Parathyroid adenoma (tissue), 2 donors: Measurements from ENCODE around the gene SCP2.
"Not testable (repeated sequence)": the region's sequence is repeated elsewhere in the genome, so short reads cannot be mapped to it uniquely, and the experiment has no call there.

Experiments used
- H2AFZ ChIP-seq: fragments of 300-600 bp; sonication (generic); one replicate; pipeline ENCODE4 v1.7.0; 2017; ENCODE audit warnings: antibody characterized with exemption, mild to moderate bottlenecking
- H3K27ac ChIP-seq: fragments of 300-600 bp; sonication (generic); one replicate; pipeline ENCODE4 v1.7.0; 2017
- H3K27me3 ChIP-seq: fragments of 300-600 bp; sonication (generic); one replicate; pipeline ENCODE4 v1.7.0; 2017; ENCODE audit warnings: low read length; ENCODE audit not compliant: control insufficient read depth, insufficient read depth
- H3K36me3 ChIP-seq: fragments of 300-600 bp; sonication (generic); one replicate; pipeline ENCODE4 v1.7.0; 2017; ENCODE audit warnings: low read length; ENCODE audit not compliant: control insufficient read depth, insufficient read depth
- H3K4me1 ChIP-seq: fragments of 300-600 bp; sonication (generic); one replicate; pipeline ENCODE4 v1.7.0; 2017; ENCODE audit warnings: control low read depth
- H3K4me2 ChIP-seq: fragments of 300-600 bp; sonication (generic); one replicate; pipeline ENCODE4 v1.7.0; 2017; ENCODE audit warnings: low read length
- H3K4me3 ChIP-seq: fragments of 300-600 bp; sonication (generic); one replicate; pipeline ENCODE4 v1.7.0; 2017; ENCODE audit warnings: low read depth, low read length
- H3K79me2 ChIP-seq: fragments of 300-600 bp; sonication (generic); one replicate; pipeline ENCODE4 v1.7.0; 2017; ENCODE audit warnings: control low read depth
- H3K9ac ChIP-seq: fragments of 300-600 bp; sonication (generic); one replicate; pipeline ENCODE4 v1.7.0; 2017; ENCODE audit warnings: mild to moderate bottlenecking
- H3K9me3 ChIP-seq: fragments of 300-600 bp; sonication (generic); one replicate; pipeline ENCODE4 v1.7.0; 2017; ENCODE audit warnings: low read length; ENCODE audit not compliant: control insufficient read depth
- CTCF ChIP-seq: fragments of 300-600 bp; sonication (generic); IDR thresholded peaks from one replicate; pipeline ENCODE4 v1.7.0; 2017; ENCODE audit warnings: antibody characterized with exemption, mild to moderate bottlenecking
- donor health status: primary hyperparathyroidism.

Gene SCP2

GRCh38 chr1:52938183-52938451 is 11.0 kb downstream of the SCP2 start:
- H3K27ac ChIP-seq, result no peak overlapping the region
- no peaks in the 10 kb centered on the region for H3K36me3 ChIP-seq
- H3K9ac ChIP-seq, result no peak overlapping the region
- H3K27me3 ChIP-seq, result no peaks in the 10 kb centered on the region
- TF ChIP-seq CTCF, result no peak
- no peak overlapping the region for H3K4me3 ChIP-seq
- H3K9me3 ChIP-seq, result no peaks in the 10 kb centered on the region
- H2AFZ ChIP-seq, result no peak overlapping the region
- no peak overlapping the region for H3K4me2 ChIP-seq
- no peaks in the 10 kb centered on the region for H3K4me1 ChIP-seq
- H3K79me2 ChIP-seq, result no peaks in the 10 kb centered on the region

GRCh38 chr1:52943876-52944416 is 16.9 kb downstream of the SCP2 start:
- Histone ChIP-seq H3K4me2 (no peak overlapping the region), H3K9me3 (no peaks in the 10 kb centered on the region), H3K79me2 (no peaks in the 10 kb centered on the region), H3K27me3 (no peaks in the 10 kb centered on the region), H3K4me3 (no peak overlapping the region), H3K4me1 (no peaks in the 10 kb centered on the region), H3K27ac (no peak overlapping the region), H2AFZ (no peak overlapping the region), H3K9ac (no peak overlapping the region), H3K36me3 (no peaks in the 10 kb centered on the region)
- TF ChIP-seq CTCF, result no peak

- Histone ChIP-seq H3K36me3 (no peaks in the 10 kb centered on the region), H3K79me2 (no peaks in the 10 kb centered on the region), H3K4me3 (no peak overlapping the region), H2AFZ (no peak overlapping the region), H3K4me1 (no peaks in the 10 kb centered on the region), H3K27me3 (no peaks in the 10 kb centered on the region), H3K27ac (no peak overlapping the region), H3K9ac (no peak overlapping the region), H3K4me2 (no peak overlapping the region), H3K9me3 (no peaks in the 10 kb centered on the region)
- no peak for TF ChIP-seq CTCF
Observed at GRCh38 chr1:52944566-52944965, 17.5 kb downstream of the SCP2 start.

DNA sequence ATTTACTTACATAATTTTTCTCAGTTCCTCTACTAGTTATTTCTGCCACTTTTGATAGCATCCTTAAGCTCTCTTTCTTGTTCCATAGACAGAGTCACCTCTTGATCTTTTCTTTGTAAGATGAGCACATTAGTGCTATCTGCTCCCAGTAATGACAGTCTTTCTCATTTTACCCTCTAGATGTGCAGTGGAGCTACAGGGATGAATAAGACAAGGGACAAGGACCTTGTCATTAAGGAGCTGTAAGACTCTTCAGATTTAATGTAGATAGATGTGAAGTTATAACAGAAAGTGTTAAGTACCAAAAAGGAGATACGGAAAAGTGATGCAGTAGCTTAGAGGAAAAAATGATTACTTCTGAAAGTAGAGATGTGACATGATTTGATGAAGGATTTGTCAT is 20.4 kb downstream of the SCP2 start:
- Histone ChIP-seq H3K4me2 (no peak overlapping the region), H3K4me1 (no peaks in the 10 kb centered on the region), H3K36me3 (no peaks in the 10 kb centered on the region)

GRCh38 chr1:52949602-52950001 is 22.5 kb downstream of the SCP2 start:
- not testable (repeated sequence) for H3K9me3 ChIP-seq, H2AFZ ChIP-seq, H3K27ac ChIP-seq, H3K4me2 ChIP-seq, H3K9ac ChIP-seq, H3K36me3 ChIP-seq, H3K27me3 ChIP-seq, H3K79me2 ChIP-seq, H3K4me3 ChIP-seq, H3K4me1 ChIP-seq

More for the DNA sequence above, 20.4 kb downstream of the SCP2 start:
- Histone ChIP-seq H3K27ac (no peak overlapping the region), H2AFZ (no peak overlapping the region), H3K9me3 (no peaks in the 10 kb centered on the region), H3K79me2 (no peaks in the 10 kb centered on the region), H3K4me3 (no peak overlapping the region), H3K27me3 (no peaks in the 10 kb centered on the region), H3K9ac (no peak overlapping the region)
- no peak for TF ChIP-seq CTCF
